Osteocyte (in vitro differentiated cells): ENCODE data around the gene CGB2. TPM values are rescaled to one million over a fixed set of nuclear protein-coding genes. Genes with fewer than 3 reads are reported as not detected.
A peak's percentile ranks its signal among the peaks of the same experiment; 100 is the strongest.

ENCODE experiments used
- DNase-seq: peaks from one replicate; pipeline ENCODE4 v3.0.0; 2021; ENCODE audit warnings: mixed read lengths; ENCODE audit not compliant: unreplicated experiment; ENCODE audit errors: extremely low spot score
- H3K27ac Mint-ChIP-seq: one replicate; pipeline ENCODE4 v1.8.0; 2021; ENCODE audit warnings: mild to moderate bottlenecking, mixed read lengths; ENCODE audit not compliant: unreplicated experiment
- H3K27me3 Mint-ChIP-seq: one replicate; pipeline ENCODE4 v1.8.0; 2021; ENCODE audit warnings: mixed read lengths; ENCODE audit not compliant: unreplicated experiment
- H3K36me3 Mint-ChIP-seq: one replicate; pipeline ENCODE4 v1.8.0; 2021; ENCODE audit warnings: mixed read lengths; ENCODE audit not compliant: unreplicated experiment
- H3K4me1 Mint-ChIP-seq: one replicate; pipeline ENCODE4 v1.8.0; 2021; ENCODE audit warnings: mixed read lengths; ENCODE audit not compliant: unreplicated experiment
- H3K4me3 Mint-ChIP-seq: one replicate; pipeline ENCODE4 v1.8.0; 2021; ENCODE audit warnings: mild to moderate bottlenecking, moderate library complexity, mixed read lengths; ENCODE audit not compliant: unreplicated experiment
- H3K9me3 Mint-ChIP-seq: one replicate; pipeline ENCODE4 v1.8.0; 2021; ENCODE audit warnings: mixed read lengths; ENCODE audit not compliant: unreplicated experiment
- total RNA-seq: library from RNA; stranded (reverse); gene quantifications from 2 replicates; pipeline ENCODE4 v1.2.1, GENCODE V29; 2021
- TF ChIP-seq, protein P1 (sequence below): fragments of 200-600 bp; sonication (generic); IDR thresholded peaks from 2 replicates; pipeline ENCODE4 v1.5.0; 2021; ENCODE audit warnings: antibody characterized with exemption, mild to moderate bottlenecking, moderate library complexity

The CGB2 gene
- total RNA-seq, 1 donor from 2014 or later: not detected

DNA sequence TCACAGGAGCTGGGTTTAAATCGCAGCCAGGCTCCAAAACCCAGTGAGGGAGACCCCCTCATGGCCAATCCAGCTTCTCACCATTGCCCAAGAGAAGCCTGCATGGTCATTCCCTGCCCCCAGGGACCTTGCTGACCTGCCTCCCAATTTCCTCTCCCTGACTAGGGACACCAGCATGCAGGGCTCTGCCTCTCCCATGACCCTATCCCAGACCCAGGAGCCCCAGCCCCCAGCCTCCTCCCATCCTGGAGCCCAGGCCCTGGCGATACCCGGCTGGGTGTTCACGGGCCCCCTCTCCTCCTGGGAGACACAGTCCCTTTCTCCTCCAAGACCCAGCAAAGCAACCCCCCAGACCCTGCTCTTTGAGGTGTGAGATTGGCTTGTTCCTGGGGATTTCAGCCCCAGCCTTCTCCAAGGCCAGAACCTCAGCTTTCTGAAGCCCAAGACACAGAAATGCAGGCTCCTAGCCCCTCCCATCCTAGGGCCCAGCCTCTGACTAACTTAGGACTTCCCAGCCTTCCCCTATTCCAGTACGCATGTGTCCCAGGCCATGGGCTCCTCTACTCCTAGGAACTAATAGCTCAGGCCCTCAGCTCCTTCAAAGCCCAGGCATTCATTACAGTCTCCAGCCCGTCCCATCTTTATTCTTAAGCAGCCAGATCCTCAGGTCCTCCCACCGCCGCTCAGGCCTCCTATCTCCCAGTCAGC is 39.7 kb upstream of the CGB2 start:
- peaks cover 25% of the 10 kb centered on the region for H3K4me1 Mint-ChIP-seq
- H3K27ac Mint-ChIP-seq: peak overlapping the region; percentile 89
- no peaks in the 10 kb centered on the region for H3K27me3 Mint-ChIP-seq
- H3K9me3 Mint-ChIP-seq: no peaks in the 10 kb centered on the region
- TF ChIP-seq, protein P1, sequence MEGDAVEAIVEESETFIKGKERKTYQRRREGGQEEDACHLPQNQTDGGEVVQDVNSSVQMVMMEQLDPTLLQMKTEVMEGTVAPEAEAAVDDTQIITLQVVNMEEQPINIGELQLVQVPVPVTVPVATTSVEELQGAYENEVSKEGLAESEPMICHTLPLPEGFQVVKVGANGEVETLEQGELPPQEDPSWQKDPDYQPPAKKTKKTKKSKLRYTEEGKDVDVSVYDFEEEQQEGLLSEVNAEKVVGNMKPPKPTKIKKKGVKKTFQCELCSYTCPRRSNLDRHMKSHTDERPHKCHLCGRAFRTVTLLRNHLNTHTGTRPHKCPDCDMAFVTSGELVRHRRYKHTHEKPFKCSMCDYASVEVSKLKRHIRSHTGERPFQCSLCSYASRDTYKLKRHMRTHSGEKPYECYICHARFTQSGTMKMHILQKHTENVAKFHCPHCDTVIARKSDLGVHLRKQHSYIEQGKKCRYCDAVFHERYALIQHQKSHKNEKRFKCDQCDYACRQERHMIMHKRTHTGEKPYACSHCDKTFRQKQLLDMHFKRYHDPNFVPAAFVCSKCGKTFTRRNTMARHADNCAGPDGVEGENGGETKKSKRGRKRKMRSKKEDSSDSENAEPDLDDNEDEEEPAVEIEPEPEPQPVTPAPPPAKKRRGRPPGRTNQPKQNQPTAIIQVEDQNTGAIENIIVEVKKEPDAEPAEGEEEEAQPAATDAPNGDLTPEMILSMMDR: no peak
- peaks cover 8% of the 10 kb centered on the region for H3K36me3 Mint-ChIP-seq
- peak overlapping the region; percentile 94 for H3K4me3 Mint-ChIP-seq
- DNase-seq: no peak

DNA sequence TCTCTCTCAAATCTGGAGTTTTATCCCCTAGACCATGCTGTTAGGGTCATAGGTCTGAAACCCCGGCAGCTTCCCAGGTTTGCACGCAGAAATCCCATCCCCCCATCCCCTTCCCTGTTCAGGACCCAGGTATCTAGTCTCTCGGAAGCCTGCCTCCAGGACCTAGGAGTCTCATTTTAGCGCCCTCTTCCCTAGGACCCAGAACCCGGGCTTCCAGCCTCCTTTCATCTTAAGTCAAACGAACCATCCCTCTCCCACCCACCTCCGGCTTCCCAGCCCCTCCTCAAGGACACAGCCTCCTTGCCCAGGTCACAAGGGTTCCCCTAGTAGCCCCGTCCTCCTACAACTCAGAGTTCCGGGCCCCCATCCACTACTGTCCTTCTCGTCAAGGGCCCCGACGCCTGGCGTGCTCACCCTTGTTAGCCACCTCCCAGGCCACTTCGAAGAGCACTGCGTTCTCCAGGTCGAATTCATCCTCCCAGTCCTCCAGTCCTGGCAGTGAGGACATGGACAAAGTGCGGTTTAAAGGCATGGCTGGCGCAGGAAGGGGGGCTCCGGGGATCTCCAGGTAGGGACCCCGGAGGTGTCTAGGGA is 39.0 kb upstream of the CGB2 start:
- Mint-ChIP-seq H3K27me3 (no peaks in the 10 kb centered on the region), H3K36me3 (peaks cover 9% of the 10 kb centered on the region)

DNA sequence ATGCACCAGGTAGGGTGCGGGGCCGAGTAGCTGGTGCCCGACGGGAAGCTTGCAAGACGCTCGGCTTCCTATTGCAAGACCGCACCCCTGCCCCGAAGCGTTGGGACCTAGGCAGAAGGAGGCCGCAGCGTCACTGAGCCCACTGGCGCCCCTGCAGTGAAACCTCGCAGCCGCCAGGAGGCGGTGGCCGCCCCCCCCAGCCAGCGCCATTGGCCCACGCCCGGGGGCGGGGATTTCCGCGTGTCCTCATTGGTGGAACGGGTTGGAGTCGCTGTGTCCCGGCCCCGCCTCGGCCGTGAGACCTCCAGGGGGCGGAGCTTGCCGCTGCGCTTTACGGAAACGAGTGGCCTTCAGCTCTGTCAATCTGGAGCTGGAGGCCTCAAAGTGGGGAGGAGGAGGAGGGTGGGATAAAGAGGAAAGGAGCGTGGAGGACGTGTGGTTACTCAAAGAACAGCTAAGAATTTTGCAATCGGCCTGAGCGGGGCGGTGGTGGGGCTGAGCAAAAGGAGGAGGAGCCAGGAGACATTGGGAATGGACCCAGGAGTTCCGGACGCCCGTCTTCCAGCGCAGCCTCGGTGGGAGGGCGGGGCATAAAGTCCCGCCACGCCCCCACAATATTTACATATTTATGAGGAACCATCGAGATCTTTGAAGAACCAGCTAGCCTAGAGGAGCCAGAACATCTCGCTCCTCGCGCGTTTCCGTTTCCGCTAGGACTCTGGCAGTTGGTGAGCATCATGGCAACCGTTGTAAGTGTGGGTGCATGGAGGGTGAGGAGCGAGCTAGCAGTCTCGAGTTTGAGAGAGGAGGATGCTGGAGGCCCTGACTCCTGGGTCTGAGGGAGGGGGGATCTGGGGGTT is 38.3 kb upstream of the CGB2 start, which contains the start of the genes GYS1 and RUVBL2:
GYS1 (minus strand) TSS at position 135 of the 860 bp plus-strand sequence. CDS start 197 bp downstream, outside the sequence.
RUVBL2 (plus strand) TSS at position 713 of the 860 bp plus-strand sequence; CDS start at position 738, 25 bp downstream.
- Mint-ChIP-seq H3K4me3 (peak within 1 kb of the TSS; percentile 94), H3K36me3 (peaks cover 7% of the 10 kb centered on the region), H3K4me1 (peaks cover 25% of the 10 kb centered on the region), H3K27ac (peak within 1 kb of the TSS; percentile 98), H3K9me3 (no peaks in the 10 kb centered on the region), H3K27me3 (no peaks in the 10 kb centered on the region)
- DNase-seq: peak; percentile 100
- TF ChIP-seq, protein P1: peak; percentile 99

More for the DNA sequence above, 39.0 kb upstream of the CGB2 start:
- TF ChIP-seq, protein P1: no peak
- H3K4me1 Mint-ChIP-seq: peaks cover 25% of the 10 kb centered on the region
- H3K9me3 Mint-ChIP-seq: no peaks in the 10 kb centered on the region
- peak overlapping the region; percentile 94 for H3K4me3 Mint-ChIP-seq
- no peak for DNase-seq
- peak overlapping the region; percentile 89 for H3K27ac Mint-ChIP-seq

DNA sequence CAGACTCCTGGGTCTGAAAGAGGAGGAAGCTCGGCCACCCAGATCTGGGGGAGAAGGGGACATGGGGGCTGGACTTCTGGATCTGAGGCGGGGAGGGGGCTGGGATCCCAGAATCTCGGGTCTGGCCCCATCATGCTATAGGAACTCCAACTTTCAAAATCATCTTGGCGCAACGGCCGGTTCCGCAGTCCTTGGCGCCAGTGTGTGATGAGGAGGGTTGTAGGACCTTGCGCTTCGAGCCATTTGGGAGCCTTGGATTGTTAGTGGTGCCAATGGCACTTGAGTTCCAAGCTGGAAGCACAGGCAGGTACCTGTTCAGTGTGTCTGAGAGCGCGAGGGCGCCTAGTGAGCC is 37.7 kb upstream of the CGB2 start:
- Mint-ChIP-seq H3K36me3 (peaks cover 7% of the 10 kb centered on the region), H3K27ac (peak overlapping the region; percentile 98), H3K4me1 (peaks cover 25% of the 10 kb centered on the region), H3K9me3 (no peaks in the 10 kb centered on the region), H3K4me3 (peak overlapping the region; percentile 94), H3K27me3 (no peaks in the 10 kb centered on the region)
- TF ChIP-seq, protein P1: no peak
- DNase-seq: no peak
